SHP77 treated with DMSO at 0.1 percent for 48 hours (cell line): ENCODE results near the gene PSMB7.

ENCODE experiments used
- DNase-seq: peaks from one replicate; lab custom pipeline; 2025; lab: John Stamatoyannopoulos, UW

The PSMB7 gene

GRCh38 chr9:124325816-124326215 lies 89.4 kb downstream of the PSMB7 start:
- no peak for DNase-seq

- no peak for DNase-seq
Measured at GRCh38 chr9:124323904-124324303, 91.3 kb downstream of the PSMB7 start.

DNA sequence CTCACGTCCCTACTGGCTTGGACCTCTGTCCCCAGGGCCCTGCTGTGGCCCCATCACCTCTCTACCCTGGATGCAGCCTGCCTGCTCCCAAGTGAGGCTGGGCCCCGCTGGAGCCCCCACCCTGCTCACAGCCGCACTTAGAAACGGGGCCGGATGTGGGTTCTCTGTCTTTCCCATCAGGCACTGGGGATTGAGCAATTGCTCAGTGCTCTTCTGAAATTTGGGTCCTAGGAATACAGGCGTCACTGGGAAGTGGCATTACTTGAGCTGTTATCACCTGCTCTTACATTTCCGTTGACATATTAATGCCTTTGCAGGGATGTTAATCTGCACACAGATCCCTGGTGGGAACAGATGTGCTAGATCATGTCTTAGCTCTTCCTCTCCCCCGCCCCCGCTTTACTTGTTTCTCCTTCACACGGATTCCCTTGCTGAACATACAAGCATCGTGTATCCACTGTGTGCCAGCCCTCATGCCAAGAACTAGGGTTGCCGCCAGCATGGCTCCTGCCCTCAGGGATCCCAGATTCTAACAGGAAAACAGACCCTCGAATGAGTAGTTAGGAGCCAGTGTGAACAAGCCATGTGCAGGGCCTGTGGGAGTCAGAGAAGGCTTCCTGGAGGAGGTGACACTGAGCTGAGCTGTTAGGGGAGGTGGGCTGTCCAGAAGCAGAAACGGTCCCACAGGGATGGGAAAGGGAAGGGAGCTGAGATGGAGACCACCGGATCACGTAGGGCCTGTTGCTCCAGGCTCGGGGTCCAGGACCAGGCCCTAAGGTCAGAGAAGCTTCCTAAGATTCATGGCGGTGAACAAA lies 92.4 kb downstream of the PSMB7 start:
- no peak for DNase-seq

- no peak for DNase-seq
Measured at GRCh38 chr9:124321935-124322334, 93.3 kb downstream of the PSMB7 start.

DNA sequence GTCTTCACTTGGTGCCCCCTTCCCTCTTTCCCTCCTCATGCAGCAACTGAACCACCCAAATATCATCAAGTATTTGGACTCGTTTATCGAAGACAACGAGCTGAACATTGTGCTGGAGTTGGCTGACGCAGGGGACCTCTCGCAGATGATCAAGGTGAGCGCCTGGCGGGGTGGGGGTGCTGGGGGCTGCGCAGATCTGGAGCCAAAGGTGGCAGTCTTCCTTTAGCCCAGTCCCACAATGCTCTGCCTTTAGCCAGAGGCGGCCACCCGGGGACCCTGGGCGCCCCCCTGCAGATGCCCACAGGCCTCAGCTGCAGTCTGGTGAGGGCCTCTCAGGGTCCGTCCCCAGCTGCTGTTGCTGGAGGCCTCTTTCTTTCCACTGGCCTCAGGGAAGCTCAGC lies 93.8 kb downstream of the PSMB7 start:
- no peak for DNase-seq

- DNase-seq, result no peak
Measured at GRCh38 chr9:124320062-124320973, 94.9 kb downstream of the PSMB7 start.

DNA sequence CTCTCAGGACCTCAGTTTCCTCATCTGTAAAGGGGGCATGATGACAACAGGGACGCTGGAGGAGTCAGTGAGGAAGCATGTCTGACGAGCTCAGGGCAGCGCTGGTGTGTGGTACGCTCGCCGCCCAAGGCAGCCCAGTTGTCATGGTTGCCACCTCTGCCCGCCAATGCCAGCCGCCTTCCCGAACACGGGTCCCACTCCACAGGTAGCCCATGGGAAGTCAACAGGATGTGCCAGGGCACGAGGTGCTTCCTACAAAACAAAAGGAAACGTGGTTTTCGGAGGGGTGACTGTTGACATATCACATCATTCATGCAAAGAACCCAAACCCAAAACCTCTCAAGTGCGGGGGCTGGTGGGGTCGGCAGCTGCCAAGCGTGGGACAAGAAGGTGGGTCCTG lies 99.4 kb downstream of the PSMB7 start:
- no peak for DNase-seq

- no peak for DNase-seq
Measured at GRCh38 chr9:124313940-124314339, 101.3 kb downstream of the PSMB7 start.

DNA sequence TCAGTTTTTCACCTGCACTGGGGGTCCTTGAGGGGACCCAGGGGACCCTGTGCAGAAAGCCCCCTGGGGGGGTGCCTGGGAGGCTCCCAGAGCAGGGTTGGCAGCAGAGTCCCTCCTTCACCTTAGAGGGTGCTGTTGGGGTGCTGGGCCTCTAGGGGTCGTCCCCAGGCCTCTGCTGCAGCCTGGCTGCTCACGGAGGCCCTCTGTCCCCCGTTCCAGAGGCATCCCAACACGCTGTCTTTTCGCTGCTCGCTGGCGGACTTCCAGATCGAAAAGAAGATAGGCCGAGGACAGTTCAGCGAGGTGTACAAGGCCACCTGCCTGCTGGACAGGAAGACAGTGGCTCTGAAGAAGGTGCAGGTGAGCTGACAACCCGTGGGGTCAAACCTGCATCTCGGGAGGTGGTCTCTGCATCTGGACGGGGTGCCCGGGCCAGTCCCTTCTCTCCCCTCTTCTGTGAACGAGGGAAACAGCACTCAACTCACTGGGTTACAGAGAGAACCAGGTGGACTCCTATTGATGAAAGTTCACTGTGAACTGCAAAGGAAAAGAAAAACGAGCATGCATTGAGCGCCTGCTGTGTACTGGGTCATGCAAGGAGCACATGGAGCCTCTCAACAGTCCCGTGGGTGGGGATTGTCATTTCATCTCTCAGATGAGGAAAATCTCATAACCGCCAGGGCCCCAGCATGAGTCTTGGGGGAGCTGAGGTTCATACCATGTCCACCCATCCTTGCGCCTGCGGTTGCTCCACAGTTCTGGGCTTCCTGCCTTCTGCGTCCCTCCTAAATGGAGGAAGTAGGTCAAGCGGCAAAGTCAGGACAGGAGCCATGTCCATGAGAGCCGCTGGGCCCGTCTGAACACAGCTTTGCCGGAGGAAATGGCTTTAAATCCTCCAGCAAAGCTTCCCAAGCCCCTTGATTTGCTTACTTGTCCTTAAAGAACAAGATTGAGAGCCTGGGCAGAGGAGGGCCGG lies 102.7 kb downstream of the PSMB7 start:
- no peak for DNase-seq

DNA sequence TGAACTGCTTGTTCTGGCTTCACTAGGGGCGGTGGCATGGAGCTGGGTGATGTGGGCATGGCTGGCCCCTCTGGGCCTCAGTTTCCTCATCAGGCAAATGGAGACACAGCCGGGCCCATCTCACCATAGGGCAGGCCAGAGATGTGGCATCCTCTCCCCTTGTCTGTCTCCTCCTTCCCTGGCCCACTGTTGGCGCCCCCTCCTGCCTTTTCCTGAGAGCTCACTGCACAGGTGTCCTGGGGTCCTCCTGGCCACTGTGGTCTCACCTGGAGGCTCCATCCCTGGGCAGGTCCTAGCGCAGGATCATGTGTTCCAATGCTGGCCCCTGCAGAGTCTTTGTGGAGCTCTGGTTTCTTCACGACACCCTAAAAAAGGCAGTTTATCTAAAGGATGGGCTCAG lies 104.0 kb downstream of the PSMB7 start:
- DNase-seq, result no peak

- no peak for DNase-seq
Measured at GRCh38 chr9:124309667-124310084, 105.6 kb downstream of the PSMB7 start.

DNA sequence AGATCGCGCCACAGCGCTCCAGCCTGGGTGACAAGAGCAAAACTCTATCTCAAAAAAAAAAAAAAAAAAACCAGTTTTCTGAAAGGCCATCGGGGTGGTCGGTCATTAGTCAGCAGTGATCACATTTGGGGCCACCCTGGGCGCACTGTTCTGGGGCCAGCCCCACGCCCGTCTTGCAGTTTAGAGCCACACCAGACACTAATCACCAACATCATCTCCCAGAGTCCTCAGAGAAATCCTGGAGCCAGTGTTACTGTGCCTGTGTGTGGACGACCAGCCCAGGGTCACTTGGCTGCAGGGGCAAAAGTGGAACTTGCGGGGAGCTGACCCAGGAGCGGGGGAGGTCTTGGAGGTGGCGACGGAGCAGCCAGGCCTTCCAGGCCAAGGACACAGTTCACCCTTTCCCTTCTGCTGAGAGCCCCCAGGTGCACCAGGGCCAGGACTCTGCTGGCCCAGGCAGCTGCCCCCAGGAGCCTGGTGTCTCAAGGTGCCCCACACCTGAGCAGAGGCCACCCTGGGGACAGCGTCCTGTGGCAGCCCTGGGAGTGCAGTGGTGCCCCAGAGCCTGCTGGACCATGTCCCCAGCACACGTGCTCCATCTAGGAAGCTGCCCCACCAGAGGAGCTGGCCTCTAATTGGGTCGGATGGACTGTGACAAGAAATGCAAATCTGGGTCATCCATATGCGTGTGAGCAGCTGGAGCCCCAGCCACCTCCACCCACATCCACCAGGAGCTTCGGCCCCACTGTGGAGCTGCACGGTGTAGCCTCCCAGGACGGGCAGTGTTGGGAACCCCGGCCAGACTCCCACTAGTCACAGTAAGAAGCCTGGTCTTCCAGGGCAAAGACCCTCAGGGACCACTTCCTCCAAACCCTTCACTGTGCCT lies 106.4 kb downstream of the PSMB7 start:
- DNase-seq, result no peak

DNA sequence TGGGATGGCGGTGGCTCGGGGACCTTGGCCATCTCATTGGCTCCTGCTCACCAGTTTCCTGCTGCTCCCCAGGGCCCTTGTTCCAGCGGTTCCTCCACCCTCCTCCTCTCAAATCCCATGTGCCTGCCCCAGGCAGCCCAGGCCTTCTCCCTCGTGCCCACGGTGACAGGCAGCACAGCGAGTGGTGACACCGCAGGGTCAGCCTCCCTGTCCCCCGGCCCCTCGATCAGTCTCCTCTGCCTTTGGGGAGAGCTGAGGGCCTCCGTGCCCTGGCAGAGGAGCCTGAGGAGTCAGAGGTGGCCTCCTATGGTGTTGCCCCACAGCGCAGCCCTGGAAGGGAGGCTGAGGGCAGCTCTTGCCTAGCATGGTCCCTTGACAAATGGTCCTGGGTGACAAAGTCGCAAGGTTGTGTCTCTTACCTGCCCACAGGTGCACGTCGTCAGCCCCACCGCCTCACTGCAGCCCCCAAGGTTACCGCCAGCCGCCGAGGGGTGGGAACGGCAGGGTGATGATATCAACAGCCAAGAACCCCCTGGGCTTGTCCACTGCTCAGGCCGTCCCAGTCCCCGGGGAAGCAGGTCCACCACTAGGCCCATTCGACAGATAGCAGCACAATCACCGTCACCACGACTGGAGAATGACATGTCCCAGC lies 107.7 kb downstream of the PSMB7 start:
- DNase-seq, result no peak

GRCh38 chr9:124306098-124306735 lies 109.0 kb downstream of the PSMB7 start:
- DNase-seq, result no peak

DNA sequence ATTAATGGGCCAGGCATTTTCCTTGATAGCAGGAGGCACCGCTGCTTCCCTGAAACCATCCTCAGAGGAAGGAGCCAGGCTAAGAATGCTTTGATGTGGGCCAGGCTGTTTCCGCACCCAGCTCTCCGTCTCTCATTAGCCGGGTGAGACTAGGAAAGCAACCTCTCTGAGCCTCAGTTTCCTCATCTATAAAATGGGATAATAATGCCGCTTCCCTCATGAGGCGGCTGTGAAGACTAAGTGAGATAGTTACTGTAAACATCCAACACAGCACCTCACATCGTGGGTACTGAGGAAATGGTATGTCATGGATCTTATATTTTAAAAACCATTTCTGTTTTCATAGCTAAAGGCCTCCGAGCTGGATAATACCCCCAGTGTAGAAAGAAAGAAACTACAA lies 111.0 kb downstream of the PSMB7 start:
- DNase-seq, result no peak

DNA sequence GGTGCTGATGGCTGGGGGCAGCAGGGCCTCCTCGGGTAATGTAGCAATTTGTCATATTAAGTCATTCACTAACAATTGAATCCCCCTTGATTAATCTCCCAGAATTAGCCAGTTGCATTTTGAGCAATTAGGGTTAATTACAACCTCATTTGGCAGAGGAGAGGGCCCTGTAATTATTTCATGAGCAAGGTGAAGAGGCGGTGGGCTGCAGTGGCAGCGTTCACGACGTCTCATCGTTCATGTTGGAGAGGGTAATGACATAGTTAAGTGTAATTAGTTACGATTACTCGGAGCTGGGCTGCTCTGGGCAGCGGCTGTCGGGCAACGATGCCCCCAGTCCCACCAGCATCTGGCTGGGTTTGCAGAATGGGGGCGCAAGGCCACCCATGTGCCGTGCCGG lies 111.5 kb downstream of the PSMB7 start:
- DNase-seq, result no peak
